CMK (cell line): ENCODE results near the gene IRF2BPL.
A peak's percentile ranks its signal among the peaks of the same experiment; 100 is the strongest.
"Not testable (repeated sequence)": the region's sequence is repeated elsewhere in the genome, so short reads cannot be mapped to it uniquely, and the experiment has no call there.

Experiments
- DNase-seq: peaks from one replicate; pipeline ENCODE4 v3.0.0-alpha.2; 2010; ENCODE audit warnings: low read depth

Gene IRF2BPL

DNA sequence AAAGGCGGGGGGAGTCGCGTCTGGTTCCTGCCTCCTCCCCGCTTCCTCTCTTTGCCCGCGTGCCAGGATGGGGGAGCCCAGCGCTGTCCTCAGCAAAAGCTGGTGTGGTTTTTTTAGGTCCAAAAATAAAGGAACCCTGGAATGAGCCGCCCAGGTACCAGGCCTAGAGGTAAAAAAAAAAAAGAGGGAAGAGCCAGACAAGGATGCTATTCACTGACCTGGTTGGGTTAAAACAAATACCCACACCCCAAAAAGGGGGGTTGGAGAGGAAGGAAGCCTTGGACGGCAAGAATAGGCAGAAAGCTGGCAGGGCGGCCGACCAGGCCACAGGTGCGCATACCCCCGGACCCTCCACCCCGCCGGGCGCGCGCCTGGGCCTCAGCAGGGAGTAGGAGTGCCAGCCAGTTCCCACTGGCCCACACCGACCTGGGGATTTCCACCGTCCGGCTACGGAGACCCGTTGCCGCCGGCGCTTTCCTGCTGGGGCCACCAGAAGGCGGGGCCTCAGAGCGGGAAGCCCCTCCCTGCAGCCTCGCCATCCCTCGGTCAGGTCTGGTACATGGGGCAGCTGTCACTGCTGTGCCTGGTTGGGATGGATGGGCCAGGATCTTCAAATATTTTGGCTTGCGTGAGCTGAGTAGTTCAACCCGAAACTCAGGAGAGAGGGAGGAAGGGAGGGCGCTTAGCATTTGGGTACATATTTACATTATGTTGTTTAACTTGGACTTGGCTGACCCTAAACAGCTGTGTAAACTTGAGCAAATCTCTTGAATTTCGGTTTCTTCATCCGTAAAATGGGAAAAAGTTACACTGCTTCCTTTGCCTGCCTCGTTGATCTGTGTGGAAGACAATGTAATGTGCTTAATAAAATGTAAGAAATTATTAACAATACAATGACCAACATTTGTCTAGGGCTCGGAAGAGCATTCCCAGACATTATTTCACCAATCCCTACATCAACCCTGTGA is 5.4 kb upstream of the IRF2BPL start:
- peak; percentile 68 for DNase-seq

DNA sequence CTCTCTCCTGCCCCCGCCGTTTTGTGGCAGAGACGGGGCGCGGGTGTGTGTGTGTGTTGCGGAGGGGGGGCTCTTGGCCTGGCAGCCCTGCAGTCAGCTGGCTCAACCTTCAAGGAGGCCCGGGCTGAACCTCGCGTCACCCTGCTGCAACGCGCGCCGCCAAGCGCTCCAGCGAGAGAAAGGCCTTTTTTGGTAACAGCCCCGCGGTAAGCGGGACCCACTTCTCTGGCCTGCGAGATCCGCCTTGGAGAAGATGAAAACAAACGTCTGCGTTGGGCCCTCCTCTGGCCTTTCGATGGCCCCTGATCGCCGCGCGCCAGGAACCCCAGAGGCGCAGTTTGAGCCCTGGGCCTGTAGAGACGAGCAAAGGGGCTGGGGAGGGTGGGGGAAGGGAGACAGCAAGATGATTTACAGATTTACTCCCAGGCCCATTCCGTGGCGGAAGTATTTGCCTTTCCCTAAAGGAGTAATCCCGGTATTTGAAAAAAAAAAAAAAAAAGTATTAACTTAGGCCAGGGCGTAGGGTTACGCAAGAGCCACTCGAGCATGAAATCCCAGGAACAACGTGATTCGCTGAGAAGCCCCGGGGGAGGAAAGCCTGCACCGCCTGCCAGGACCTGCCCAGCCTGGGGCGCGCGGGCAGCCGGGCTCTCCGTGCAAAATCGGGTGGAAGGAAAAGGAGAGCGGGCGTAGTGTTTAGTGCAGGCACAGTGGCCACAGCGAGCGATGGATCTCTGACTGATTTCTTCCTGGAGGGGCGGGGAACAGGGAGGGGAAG is 4.5 kb upstream of the IRF2BPL start:
- DNase-seq = peak; percentile 61

DNA sequence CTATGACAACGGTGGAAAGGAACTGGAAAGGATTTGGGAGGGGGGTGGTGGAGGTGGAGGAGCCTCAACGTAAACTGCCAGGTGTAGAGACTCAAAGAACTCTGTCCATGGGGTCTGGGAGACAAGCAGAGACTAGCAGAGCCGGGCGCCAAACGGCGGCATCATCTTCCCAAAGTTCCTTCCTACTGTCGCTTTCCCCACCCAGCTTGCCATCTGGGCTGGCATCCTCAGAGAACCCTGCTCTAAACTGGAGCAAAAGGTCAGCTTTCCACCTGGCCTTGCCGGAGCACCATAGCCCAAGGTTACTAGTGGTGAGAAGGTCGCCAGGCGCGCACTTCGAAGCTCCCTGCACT is 4.0 kb upstream of the IRF2BPL start:
- no peak for DNase-seq

DNA sequence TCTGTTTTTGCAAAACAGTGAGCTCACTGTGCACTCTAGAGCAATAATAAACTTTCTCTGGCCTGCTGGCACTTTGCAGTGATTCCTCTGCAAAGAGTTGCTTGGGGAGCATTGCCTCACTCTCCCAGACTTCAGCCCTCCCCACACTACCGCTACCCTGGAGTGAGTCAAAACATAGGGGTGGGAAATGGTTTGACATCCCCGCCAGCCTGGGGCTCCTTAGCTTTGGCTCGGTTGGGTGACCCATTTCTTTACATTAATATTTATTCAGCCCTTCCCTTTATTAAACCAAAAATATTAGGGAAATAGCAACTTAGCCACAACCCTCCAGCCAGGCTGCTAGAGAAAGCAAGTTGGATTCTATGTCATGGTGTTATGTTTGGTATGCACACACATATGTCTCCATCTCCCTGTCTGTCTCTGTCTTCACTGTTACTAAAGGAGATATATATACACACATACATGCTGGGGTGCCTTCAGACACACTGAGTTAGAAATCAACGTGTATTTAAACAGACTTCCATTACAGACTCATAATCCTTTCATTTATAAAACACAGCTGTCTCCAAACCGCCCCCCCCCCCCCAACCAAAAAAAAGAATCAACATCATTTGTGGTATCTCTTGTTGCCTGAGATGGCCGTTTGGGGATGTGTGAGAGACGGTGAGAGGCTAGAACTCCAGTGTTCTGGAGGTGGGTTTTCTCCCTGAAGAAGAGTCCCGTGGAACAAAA is 3.4 kb upstream of the IRF2BPL start:
- no peak for DNase-seq

DNA sequence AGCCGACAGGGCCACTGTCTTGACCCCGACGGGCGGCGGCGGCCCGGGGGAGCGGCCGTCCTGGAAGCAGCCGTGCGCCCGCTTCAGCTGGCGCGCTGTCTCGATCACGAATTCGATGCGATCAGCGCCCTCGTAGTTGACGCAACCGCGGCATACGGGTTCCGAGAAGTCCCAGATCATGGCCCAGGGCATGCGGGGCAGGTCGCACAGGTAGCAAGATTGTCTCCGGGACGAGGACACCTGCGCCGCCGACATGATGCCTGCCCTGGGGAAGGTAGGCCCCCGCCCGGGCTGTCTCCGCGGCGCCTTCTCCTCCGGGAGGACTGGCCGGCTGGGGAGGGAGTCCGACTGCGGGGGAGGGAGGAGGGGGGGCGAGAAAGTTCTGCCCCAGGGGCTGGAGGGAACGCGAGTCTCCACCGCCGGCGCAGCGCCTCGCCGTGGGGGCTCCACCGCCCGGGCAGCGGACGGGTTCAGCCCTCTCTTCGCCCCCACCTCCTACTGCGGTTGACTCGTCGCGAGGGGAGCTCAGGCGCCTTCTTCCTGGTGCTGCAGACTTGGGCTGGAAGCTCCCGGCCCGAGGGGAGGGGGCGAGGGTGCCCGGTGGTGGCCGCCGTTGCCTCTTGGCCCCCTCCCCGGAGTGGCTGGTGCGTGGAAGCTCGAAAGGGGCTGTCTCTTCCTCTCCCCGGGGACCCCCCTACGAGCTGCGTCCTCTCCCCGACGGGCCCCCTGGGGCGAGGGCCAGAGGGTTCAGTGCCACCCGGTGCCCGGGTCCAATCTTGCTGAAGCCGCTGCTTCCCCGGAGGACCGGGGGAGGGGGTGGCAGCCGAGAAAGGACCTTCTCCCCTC is 747 bp downstream of the IRF2BPL start:
- peak; percentile 54 for DNase-seq

DNA sequence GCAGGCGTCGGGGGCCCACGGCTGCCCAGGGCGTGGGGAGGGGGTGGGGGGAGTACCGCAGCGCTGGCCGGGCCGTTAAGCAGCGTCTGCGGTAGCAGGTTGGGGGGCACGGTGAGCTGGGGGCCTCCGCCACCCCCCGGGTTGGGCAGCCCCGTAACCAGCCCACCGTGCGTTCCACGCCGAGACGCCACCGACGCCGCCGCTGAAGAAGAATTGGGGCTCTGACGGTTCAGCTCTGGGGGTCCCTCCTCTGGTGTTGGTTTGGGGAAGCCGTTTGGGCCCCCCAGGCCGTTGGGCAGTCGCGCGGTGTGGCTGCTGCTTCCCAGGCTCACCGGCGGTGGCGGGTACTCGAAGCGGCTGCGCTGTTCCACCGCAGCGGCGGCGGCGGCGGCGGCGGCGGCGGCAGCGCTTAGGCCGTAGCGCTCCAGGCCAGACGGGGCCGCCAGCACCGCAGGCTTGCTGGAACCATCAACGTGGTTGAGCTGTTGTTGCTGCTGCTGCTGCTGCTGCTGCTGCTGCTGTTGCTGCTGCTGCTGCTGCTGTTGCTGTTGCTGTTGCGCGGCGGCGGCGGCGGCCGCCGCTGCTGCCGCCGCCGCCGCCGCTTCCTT is 1.5 kb downstream of the IRF2BPL start:
- DNase-seq = no peak

DNA sequence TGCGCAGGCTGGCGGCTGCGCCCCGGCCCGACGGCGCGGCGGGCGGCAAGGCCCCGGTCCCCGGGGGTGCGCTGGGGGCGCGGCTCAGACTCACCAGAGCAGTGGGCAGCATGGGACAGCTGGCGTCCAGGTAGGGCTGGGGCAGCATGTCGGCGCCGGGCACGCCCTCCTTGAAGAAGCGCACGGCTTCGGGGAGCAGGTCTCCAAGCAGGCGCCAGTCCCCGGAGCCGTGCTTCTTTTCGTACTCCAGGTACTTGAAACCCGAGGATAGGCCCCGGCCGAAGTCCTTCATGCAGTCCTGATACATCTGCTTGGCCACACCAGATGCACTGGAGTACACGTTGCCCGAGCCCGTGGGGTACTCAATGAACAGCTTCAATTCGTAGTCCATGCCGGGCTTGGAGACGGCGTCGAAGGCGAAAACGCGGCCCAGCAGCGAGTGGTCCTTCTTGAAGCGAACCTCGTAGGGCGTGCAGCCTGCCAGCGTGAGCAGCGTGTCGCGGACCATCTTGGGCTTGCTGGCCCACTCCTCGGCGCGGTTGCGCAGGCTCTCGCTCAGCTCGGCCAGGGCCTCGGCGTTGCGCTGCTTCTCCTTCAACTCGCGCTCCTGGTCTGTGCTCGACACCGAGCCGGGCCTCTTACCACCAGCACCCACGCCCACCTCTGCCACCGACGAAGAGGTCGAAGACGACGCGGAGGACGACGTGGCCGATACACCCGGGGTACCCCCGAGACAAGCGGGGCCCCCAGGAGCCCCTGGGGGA is 2.2 kb downstream of the IRF2BPL start:
- no peak for DNase-seq

DNA sequence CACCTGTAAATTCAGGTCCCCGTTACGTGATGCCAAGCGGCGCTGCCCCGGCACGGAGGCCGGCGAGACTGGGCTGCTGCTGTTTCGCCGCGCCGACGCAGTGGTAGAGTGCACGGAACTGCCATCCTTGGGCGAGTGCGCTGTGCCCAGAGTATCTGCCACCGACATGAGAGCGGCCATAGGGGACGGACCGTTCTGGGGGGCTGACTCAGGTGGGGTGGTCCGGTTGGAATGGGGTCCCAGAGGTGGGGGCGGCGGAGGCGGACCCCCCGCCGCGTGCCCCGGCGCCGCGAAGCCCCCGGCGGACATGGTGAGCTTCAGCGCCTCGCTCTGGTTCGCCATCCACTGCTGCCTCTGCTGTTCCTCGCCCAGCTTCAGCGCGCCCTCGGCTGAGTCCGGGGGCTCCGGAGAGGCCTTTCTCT is 2.8 kb downstream of the IRF2BPL start:
- no peak for DNase-seq

DNA sequence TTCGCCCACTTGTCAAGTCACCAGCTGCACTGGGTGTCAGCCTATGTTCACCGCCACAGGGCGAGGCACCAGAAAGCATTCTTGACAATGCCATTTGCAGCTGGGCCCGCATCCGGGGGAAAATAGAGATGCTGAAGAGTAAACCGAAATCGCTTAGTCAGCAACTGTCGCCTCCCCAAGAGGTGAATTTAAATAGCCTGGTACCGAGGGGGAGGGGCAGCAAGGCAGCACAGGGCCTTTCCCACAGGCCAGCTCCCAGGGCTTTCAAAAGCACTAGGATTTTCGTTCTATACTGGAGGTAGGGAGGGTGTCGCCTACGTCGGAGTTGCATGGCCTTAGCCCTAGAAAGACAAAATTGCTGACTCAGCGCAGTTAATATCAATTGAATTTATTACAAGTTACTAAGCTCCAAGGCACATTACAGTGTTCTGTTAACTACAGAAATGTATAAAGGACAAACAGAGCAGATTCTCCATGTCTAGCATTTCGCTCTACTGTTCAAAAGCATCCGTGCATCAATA is 4.3 kb downstream of the IRF2BPL start:
- no peak for DNase-seq

DNA sequence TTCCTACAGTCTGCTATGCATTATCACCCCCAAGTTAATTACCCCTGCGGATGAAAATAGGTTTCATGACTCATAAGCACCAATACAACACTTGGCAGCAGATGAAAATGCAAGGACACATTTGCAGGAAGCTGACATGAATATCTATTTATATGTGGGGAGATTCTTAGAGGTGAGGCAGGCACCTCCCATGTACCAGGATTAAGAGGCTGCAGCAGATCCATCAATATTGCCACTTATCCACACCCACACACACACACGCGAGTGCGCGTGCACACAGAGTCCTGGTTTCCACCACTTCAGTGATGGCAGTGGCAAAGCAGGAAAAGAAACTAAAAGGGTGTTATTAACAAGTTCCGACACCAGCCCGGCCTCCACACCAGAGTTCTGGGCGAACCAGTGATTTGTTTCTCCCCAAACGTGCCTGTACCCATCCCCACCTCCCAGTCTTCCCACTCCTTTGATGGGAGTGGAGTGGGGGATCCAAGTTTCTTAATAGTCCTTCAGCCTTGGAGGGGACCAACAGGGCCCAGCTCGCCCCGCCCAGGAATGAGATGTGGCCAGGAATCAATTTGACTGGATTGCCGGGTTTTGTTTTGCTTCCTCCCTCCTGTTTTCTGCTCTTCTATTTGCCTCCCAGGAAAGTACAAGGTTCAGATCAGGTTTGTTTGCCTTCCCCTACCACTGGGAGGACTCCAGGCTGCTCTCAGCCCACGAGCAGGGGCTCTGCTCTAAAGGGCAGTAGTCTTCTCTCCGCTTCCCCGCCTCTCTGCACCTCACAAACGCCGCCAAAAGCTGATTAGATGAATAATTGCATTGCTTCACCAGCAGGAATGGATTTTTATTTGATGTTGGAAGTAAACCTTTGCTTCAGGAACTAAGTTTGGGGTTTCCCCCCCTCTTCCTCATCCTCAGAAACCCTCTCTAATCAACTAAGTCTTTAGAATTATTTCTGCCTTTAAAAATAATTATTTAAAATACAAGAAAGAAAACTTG is 5.2 kb downstream of the IRF2BPL start:
- DNase-seq = no peak

DNA sequence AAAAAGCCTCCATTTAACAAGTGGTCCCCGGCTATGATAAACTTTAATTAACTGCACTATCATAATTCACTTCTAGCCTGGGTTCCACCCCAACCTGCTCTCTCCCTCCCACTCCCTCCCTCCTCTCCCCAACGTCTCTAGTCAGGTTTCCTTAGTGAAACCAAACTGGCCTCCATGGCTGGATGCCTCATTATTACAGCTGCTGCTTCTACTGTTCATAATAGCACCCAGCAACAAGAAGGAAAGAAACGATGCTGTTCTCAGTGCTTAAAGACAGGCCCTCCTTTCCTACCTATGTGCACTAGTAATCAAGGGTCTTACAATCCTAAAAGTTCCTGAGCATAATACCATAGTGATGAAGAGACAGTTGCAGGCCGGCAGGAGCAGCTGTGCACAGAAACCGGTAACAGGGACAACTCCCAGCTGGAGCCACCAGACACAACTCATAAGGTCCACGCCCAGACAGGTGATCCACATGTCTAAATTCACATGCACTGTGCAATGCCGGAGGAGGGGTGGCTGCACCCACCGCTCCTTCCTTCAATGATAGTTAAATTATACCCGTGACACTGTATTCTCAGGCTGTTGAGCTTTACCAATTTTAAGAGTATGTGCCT is 6.2 kb downstream of the IRF2BPL start:
- no peak for DNase-seq

DNA sequence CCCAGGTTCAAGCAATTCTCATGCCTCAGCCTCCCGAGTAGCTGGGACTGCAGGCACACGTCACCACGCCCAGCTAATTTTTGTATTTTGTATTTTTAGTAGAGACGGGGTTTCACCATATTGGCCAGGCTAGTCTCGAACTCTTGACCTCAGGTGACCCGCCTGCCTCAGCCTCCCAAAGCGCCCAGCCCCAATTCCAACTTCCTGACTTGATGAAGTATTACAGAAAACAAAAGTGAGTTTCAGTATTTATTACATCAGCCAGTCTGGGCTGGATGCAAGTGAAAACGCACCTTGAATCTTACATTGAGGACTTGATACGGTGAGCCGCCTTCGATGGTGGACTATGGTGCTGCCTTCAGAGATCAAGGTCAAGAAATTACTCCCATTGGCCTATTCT is 7.1 kb downstream of the IRF2BPL start:
- DNase-seq = not testable (repeated sequence)

DNA sequence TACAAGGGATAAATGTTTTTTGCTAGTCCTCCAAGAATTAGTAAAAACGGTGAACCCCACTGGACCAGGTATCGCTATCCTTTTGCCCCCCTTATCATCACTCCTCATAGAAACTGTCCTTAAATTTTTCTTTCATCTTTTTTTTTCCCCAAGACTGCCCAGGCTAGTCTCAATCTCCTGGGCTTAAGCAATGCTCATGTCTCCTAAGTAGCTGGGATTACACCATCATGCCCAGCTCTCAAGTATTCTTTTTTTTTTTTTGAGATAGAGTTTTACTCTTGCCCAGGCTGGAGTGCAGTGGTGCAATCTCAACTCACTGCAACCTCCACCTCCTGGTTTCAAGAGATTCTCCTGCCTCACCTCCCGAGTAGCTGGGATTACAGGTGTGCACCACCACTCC is 9.7 kb downstream of the IRF2BPL start:
- DNase-seq = no peak

DNA sequence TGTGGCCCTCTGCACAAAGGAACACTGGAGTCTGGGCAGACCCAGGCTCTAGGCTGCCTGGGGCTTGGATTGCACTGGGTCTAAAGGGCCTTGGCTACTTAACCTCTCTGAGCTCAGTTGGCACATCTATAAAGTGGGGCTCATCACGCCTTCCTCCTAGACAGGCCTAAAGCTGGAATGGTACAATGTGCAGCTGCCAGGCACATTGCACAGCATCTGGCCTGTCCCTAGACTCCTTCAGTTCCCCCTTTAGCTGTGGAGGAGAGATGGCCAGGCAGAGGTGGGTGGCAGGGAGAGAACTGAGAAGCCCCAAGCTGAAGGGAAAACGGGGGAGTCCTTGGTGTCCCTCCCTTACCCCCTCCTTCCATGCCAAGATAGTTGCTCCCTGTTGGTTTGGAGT is 10.8 kb downstream of the IRF2BPL start:
- no peak for DNase-seq

DNA sequence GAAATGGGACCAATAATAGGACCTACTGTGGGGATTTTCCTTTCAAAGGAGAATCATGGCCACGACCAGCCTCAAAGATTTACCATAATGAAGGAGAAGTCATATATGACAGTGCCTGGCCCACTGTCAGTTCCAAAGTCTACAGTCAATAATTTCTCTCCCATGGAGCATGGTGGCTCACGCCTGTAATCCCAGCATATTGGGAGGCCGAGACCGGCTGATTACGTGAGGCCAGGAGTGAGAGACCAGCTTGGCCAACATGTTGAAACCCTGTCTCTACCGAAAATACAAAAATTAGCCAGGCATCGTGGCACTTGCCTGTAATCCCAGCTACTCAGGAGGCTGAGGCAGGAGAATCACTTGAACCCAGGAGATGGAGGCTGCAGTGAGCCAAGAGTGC is 13.8 kb downstream of the IRF2BPL start:
- no peak for DNase-seq

DNA sequence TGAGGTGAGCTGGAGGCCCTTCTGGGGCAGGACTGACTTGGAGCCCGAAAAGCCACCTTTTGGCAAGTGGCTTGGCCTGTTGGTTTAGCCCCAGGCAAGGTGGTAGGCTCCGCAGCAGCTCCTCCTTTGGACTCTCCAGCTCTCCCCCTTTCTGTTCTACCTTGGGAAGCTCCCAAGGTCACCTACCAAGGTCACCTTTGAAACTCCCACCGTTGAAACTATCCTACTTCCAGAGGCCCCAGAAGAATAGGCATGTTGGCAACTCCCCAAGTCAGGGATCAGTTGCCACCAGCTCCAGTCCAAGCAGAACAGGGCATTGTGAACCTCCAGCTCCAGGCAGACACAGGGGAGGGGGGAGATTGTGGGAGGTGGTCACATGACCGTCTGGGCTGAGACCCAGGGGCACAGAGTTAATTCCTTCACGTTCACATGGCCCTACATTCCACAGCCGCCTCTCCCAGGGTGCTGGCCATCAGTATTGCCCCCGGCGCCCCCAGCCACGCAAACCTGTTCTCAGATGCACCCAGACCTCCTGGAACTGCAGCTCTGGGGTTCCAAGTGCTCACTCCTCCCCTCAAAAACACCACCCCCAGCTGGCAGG is 14.4 kb downstream of the IRF2BPL start:
- no peak for DNase-seq

DNA sequence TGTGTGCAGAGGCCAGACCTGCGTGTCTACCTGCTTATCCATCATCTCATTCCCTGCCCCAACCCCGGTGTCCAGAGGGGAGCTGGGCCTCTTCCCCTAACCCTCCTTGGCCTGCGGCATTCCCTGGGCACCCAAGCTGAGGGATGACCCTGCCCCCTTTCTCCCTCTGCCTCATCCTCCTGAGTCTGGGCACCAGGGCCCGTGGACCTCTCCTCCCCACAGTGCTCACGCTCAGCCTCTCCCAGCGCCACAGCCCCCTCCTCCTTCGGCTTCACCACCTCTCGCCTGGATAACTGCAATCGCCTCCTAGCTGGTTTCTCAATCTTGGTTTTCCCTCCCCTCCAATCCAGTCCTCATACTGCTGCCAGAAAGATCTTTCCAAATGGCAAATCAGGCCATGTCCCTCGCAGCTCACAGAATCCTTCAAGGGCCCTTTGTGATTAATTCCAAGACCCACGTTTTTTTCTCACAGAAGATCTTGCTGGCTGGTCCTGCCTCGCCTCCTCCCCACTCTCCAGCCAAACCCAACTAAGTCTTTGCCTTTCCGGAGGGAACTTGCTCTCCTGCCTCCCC is 16.2 kb downstream of the IRF2BPL start:
- DNase-seq = no peak

DNA sequence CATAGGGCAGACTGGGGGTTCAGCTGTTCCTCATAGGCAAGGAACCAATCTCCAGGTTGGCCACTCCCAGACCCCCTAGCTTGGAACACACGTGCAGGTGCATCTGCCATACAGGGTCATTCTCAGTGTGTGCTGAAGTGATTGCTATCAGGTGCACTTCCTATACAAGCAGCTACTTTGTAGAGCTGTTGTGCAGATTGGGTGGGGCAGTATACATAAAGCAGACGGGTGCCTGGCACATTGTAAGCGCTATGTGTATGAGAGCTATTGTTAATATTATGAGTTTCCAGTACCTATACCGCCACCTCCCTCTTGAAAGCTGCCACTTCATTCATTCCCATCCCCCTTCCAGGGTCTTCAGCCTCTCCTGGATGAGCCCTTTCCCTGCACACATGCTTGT is 17.3 kb downstream of the IRF2BPL start:
- DNase-seq = no peak
